Body of pancreas (tissue), 4 donors: ENCODE data around the gene RBMS2. TPM values are rescaled to one million over a fixed set of nuclear protein-coding genes. Genes with fewer than 3 reads are reported as not detected.

ENCODE experiments used
- ATAC-seq: fragments of 150-250 bp; one replicate; pipeline ENCODE4 v1.9.1; 2016
- DNase-seq, 4 donors: peaks; one replicate each; pipeline ENCODE4 v3.0.0-alpha.2; 2019
- H3K27ac ChIP-seq, 4 donors: fragments of 200-600 bp; sonication (generic); 1 replicate in 3 of 4; 2 replicates in 1 of 4; pipeline versions ENCODE4 v1.5.1 to v1.6.1; 2016 to 2019; ENCODE audit warnings: mild to moderate bottlenecking in 1 of 4, mixed read lengths in 1 of 4, moderate library complexity in 1 of 4
- H3K27me3 ChIP-seq, 2 donors: fragments of 200-600 bp; sonication (generic); one replicate each; pipeline ENCODE4 v1.6.0; 2016; ENCODE audit warnings: mild to moderate bottlenecking in 1 of 2
- H3K36me3 ChIP-seq, 2 donors: fragments of 200-600 bp; sonication (generic); replicated peaks in 1 of 2; 2 replicates each; pipeline ENCODE4 v1.5.1; 2016; ENCODE audit warnings: low read depth in 2 of 2; ENCODE audit not compliant: insufficient read depth in 1 of 2
- H3K4me1 ChIP-seq: fragments of 200-600 bp; sonication (generic); one replicate; pipeline ENCODE4 v1.6.0; 2016
- H3K4me3 ChIP-seq, 2 donors: fragments of 200-600 bp; sonication (generic); 1 replicate in 1 of 2; 2 replicates in 1 of 2; pipeline ENCODE4 v1.5.1; 2016 to 2019
- H3K9me3 ChIP-seq, 3 donors: fragments of 200-600 bp; sonication (generic); 1 replicate in 2 of 3; 2 replicates in 1 of 3; pipeline ENCODE4 v1.5.1; 2016
- CTCF ChIP-seq, 7 experiments: fragments of 450-650 bp in 4 of 7; fragments of 200-600 bp in 3 of 7; sonication (generic) in 3 of 7; IDR thresholded peaks; one replicate each; pipeline ENCODE4 v1.5.1; 2016 to 2019; ENCODE audit warnings: antibody characterized with exemption in 7 of 7
- POLR2A ChIP-seq, 3 donors: fragments of 450-650 bp; IDR thresholded peaks; one replicate each; pipeline ENCODE4 v1.6.1; 2016; ENCODE audit warnings: antibody characterized with exemption in 3 of 3, mild to moderate bottlenecking in 2 of 3
- WGBS, 2 donors: methylation state at CpG; one replicate each; pipeline ENCODE4 v1.1.5; 2017; 5-methylcytosine and 5-hydroxymethylcytosine counted together
- intact Hi-C: fragments of 100-400 bp; cut with DNase I; formaldehyde crosslinking; loops from one replicate; pipeline ENCODE4 v1.15.1; 2023
- total RNA-seq, 2 donors: library from RNA; depleted of rRNA; stranded (reverse); fragments of >200 nt; gene quantifications; one replicate each; pipeline ENCODE4 v1.1.0, GENCODE V29; 2016

Gene RBMS2
- total RNA-seq, 2 donors from 2014 or later, result 9.6 to 18.9 TPM

GRCh38 chr12:56518570-56518969 lies 3.0 kb upstream of the RBMS2 start:
- Histone ChIP-seq H3K36me3 (no peaks in the 10 kb centered on the region), H3K27ac (no peak overlapping the region), H3K4me3 (no peak overlapping the region), H3K27me3 (no peaks in the 10 kb centered on the region), H3K9me3 (no peaks in the 10 kb centered on the region), H3K4me1 (peaks cover 13% of the 10 kb centered on the region)
- TF ChIP-seq POLR2A (IDR thresholded peaks at IDR 0.05), result no peak
- no peak for TF ChIP-seq CTCF (IDR thresholded peaks at IDR 0.05)
- WGBS, 2 donors, result 44 to 49% methylated on average over 2 of the region's 2 CpGs
- intact Hi-C loops, result loop anchor here (5.0 kb wide), 1 partner anchor 54 kb away; no protein-coding TSS in a partner anchor
- DNase-seq (no peak), ATAC-seq (no peak)

DNA sequence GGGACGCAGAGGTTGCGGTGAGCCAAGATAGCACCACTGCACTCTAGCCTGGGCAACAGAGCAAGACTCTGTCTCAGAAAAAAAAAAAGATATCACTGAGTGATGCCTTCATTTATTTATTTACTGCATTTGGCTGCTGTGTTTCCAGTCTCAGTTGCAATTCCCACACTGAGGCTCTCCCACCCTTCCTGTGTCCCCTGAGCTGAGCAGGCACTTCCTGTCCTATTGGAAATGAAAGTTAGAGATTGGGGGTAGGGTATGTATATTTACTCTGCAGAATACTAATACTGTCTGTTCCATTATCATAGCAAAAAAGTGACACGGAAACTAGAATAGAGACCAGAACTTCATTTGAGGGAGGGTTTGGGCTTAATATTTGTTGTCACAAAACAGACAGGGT lies 1.6 kb upstream of the RBMS2 start:
- TF ChIP-seq POLR2A (IDR thresholded peaks at IDR 0.05), result no peak
- H3K4me1 ChIP-seq, result peaks cover 13% of the 10 kb centered on the region
- intact Hi-C loops, result no loop called here
- WGBS, 2 donors, result 62 to 79% methylated on average over 3 of the region's 3 CpGs
- no peaks in the 10 kb centered on the region for H3K9me3 ChIP-seq
- no peaks in the 10 kb centered on the region for H3K27me3 ChIP-seq
- H3K36me3 ChIP-seq, result no peaks in the 10 kb centered on the region
- DNase-seq (no peak), ATAC-seq (no peak)
- no peak overlapping the region for H3K4me3 ChIP-seq
- H3K27ac ChIP-seq, result peak overlapping the region in 1 of 4 donors; percentile 91

DNA sequence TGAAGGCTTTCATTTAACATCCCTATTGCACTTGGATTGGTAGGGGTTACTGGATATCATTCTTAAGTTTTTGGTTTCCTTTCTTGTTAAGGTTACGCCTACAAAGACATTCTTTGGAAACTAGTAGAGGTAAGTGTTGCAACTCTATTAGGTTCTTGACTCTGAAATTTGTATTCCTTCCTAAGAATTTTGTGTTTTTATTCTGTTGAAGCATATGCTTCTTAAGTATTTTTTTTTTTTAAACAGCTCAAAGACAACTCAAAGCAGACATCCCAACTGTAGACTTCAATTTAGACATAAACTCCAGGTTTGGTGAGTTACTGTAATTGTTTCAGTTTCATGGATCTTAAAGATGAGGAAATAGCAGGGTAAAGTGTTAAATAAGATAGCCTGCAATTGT lies 1.1 kb upstream of the RBMS2 start:
- intact Hi-C loops, result no loop called here
- H3K4me1 ChIP-seq, result peaks cover 13% of the 10 kb centered on the region

GRCh38 chr12:56521209-56521589 lies 421 bp upstream of the RBMS2 start:
- DNase-seq, result no peak

More for the DNA sequence above, 1.1 kb upstream of the RBMS2 start:
- Histone ChIP-seq H3K27ac (peak overlapping the region in 3 of 4 donors; percentile 41 to 91 (median 83)), H3K9me3 (no peaks in the 10 kb centered on the region), H3K27me3 (no peaks in the 10 kb centered on the region), H3K36me3 (no peaks in the 10 kb centered on the region), H3K4me3 (no peak overlapping the region)
- DNase-seq (no peak), ATAC-seq (no peak)
- no peak for TF ChIP-seq POLR2A (IDR thresholded peaks at IDR 0.05)
- TF ChIP-seq CTCF (IDR thresholded peaks at IDR 0.05), result no peak
- 65 to 75% methylated on average over 1 of the region's 1 CpG for WGBS, 2 donors

DNA sequence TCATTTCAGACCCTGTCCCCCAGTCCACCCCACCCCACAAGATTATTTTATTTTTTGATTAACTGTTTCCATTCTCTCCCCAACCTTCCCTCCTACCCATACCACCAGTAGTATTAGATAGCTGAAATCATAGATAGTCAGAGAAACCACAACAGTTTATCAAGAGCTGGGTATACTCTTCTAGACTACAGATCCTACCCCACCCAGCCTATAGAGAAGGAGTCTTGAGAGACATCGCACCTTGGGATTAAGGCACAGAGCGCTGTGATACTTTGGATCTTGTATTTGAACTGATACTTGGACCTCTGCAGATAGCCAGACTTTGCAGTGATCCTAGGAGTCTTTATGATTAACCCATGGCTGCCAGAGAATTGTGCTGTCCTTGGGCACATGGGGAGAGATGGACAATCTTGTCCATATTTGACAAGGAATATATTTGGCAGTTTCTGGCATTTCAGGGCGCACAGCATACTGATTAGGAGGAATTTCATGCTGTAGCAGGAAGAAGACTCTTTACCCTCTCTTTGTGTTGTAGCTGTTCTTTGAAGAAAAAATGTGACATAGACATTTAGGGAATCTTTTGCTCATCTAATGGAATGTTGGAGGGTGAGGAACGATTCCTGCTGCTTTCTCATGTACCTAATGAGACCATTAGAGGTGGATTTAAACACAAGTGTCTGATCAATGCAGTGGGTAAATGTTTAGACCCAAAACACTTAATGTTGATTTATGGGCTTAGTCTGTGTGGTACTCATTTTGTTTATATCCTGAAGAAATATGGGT lies 982 bp downstream of the RBMS2 start:
- Histone ChIP-seq H3K4me3 (peak overlapping the region in 1 of 2 donors; percentile 46), H3K27me3 (no peaks in the 10 kb centered on the region), H3K27ac (peak overlapping the region; percentile 66 to 91 (median 86)), H3K4me1 (peaks cover 22% of the 10 kb centered on the region), H3K36me3 (no peaks in the 10 kb centered on the region), H3K9me3 (no peaks in the 10 kb centered on the region)
- ATAC-seq (no peak), DNase-seq (no peak)
- no peak for TF ChIP-seq POLR2A (IDR thresholded peaks at IDR 0.05)
- no peak for TF ChIP-seq CTCF (IDR thresholded peaks at IDR 0.05)
- intact Hi-C loops, result no loop called here
- WGBS, 2 donors, result 7 to 13% methylated on average over 4 of the region's 4 CpGs

More at GRCh38 chr12:56521209-56521589, 421 bp upstream of the RBMS2 start:
- Histone ChIP-seq H3K9me3 (no peaks in the 10 kb centered on the region), H3K27ac (peak overlapping the region; percentile 66 to 91 (median 86)), H3K4me1 (peaks cover 13% of the 10 kb centered on the region), H3K36me3 (no peaks in the 10 kb centered on the region), H3K4me3 (peak overlapping the region in 1 of 2 donors; percentile 46), H3K27me3 (no peaks in the 10 kb centered on the region)
- intact Hi-C loops, result no loop called here
- 40 to 62% methylated on average over 8 of the region's 8 CpGs for WGBS, 2 donors
- TF ChIP-seq CTCF (IDR thresholded peaks at IDR 0.05) (no peak), POLR2A (IDR thresholded peaks at IDR 0.05) (no peak)
- ATAC-seq, result peak; percentile 6
